Endodermal cell (in vitro differentiated cells): ENCODE data around the gene FBXO30. TPM values are rescaled to one million over a fixed set of nuclear protein-coding genes. Genes with fewer than 3 reads are reported as not detected.

Experiments
- DNase-seq: peaks from one replicate; pipeline ENCODE4 v3.0.0-alpha.2; 2017
- H3K27ac ChIP-seq: 2 replicates; pipeline ENCODE4 v1.5.1; 2013; ENCODE audit warnings: mild to moderate bottlenecking, low read depth, low read length, moderate library complexity
- H3K27me3 ChIP-seq: 2 replicates; pipeline ENCODE4 v1.6.1; 2013; ENCODE audit warnings: mild to moderate bottlenecking, low read length, moderate library complexity; ENCODE audit not compliant: insufficient read depth, control insufficient read depth, poor library complexity, severe bottlenecking
- H3K36me3 ChIP-seq: 2 replicates; pipeline ENCODE4 v1.7.0; 2013; ENCODE audit warnings: mild to moderate bottlenecking, low read length, moderate library complexity; ENCODE audit not compliant: control insufficient read depth, insufficient read depth
- H3K4me1 ChIP-seq: one replicate; pipeline ENCODE4 v1.7.0; 2013; ENCODE audit warnings: low read length; ENCODE audit not compliant: control insufficient read depth, insufficient read depth
- H3K4me3 ChIP-seq: 2 replicates; pipeline ENCODE4 v1.5.1; 2013; ENCODE audit warnings: mild to moderate bottlenecking, low read length, moderate library complexity
- H3K9ac ChIP-seq: 2 replicates; pipeline ENCODE4 v1.6.1; 2013; ENCODE audit warnings: mild to moderate bottlenecking, low read length, moderate library complexity; ENCODE audit not compliant: poor library complexity, severe bottlenecking; ENCODE audit errors: extremely low read depth
- H3K9me3 ChIP-seq: 2 replicates; pipeline ENCODE4 v1.6.1; 2013; ENCODE audit warnings: mild to moderate bottlenecking, low read length, moderate library complexity; ENCODE audit not compliant: control insufficient read depth
- H3K27ac Mint-ChIP-seq: 2 replicates; pipeline ENCODE4 v1.8.0; 2020; ENCODE audit warnings: mixed read lengths
- H3K27me3 Mint-ChIP-seq: 2 replicates; pipeline ENCODE4 v1.8.0; 2021; ENCODE audit warnings: mild to moderate bottlenecking, mixed read lengths; ENCODE audit not compliant: insufficient read depth
- H3K36me3 Mint-ChIP-seq: 2 replicates; pipeline ENCODE4 v1.8.0; 2020; ENCODE audit warnings: low read depth, mixed read lengths
- H3K4me1 Mint-ChIP-seq: 2 replicates; pipeline ENCODE4 v1.8.0; 2020; ENCODE audit warnings: mixed read lengths
- H3K4me3 Mint-ChIP-seq: 2 replicates; pipeline ENCODE4 v1.8.0; 2020; ENCODE audit warnings: mild to moderate bottlenecking, moderate library complexity, mixed read lengths
- H3K9me3 Mint-ChIP-seq: 2 replicates; pipeline ENCODE4 v1.8.0; 2020; ENCODE audit warnings: mild to moderate bottlenecking, mixed read lengths
- WGBS, 2 experiments: methylation state at CpG; one replicate each; pipeline versions ENCODE4 v1.1.5 to v1.1.7; 2013; ENCODE audit warnings: missing lambda C conversion rate in 2 of 2, mixed read lengths in 1 of 2; ENCODE audit not compliant: insufficient coverage in 1 of 2, insufficient read length in 1 of 2; 5-methylcytosine and 5-hydroxymethylcytosine counted together
- total RNA-seq, 2 donors: library from RNA; stranded (reverse); fragmentation: NEBNext Ultra II Directional in 1 of 2; extraction: Animal tissue kit (Norgen Biotek cat#: 25700) in 1 of 2; gene quantifications; 2 replicates in 1 of 2; 3 replicates in 1 of 2; pipeline ENCODE4 v1.2.1, GENCODE V29; 2021
- TF ChIP-seq, protein P1 (sequence below): fragments of 200-600 bp; sonication (generic); conservative IDR thresholded peaks from 2 replicates; pipeline ENCODE4 v1.5.0; 2021; ENCODE audit warnings: antibody characterized with exemption, mild to moderate bottlenecking

The FBXO30 gene
- total RNA-seq, 2 donors from 2014 or later, result 17.8 to 17.9 TPM

- H3K36me3 ChIP-seq, result no peaks in the 10 kb centered on the region
- no peak overlapping the region for H3K27ac ChIP-seq
- H3K27ac Mint-ChIP-seq, result no peak overlapping the region
- H3K27me3 Mint-ChIP-seq, result no peaks in the 10 kb centered on the region
- H3K27me3 ChIP-seq, result no peaks in the 10 kb centered on the region
- 100% methylated on average over 1 of the region's 1 CpG; no CpG with 5 or more reads in 1 of the 2 experiments for WGBS, 2 experiments
- no peak overlapping the region for H3K9ac ChIP-seq
- no peaks in the 10 kb centered on the region for H3K9me3 Mint-ChIP-seq
- H3K4me1 Mint-ChIP-seq, result no peaks in the 10 kb centered on the region
- no peaks in the 10 kb centered on the region for H3K4me1 ChIP-seq
- H3K4me3 Mint-ChIP-seq, result no peak overlapping the region
- TF ChIP-seq, protein P1, sequence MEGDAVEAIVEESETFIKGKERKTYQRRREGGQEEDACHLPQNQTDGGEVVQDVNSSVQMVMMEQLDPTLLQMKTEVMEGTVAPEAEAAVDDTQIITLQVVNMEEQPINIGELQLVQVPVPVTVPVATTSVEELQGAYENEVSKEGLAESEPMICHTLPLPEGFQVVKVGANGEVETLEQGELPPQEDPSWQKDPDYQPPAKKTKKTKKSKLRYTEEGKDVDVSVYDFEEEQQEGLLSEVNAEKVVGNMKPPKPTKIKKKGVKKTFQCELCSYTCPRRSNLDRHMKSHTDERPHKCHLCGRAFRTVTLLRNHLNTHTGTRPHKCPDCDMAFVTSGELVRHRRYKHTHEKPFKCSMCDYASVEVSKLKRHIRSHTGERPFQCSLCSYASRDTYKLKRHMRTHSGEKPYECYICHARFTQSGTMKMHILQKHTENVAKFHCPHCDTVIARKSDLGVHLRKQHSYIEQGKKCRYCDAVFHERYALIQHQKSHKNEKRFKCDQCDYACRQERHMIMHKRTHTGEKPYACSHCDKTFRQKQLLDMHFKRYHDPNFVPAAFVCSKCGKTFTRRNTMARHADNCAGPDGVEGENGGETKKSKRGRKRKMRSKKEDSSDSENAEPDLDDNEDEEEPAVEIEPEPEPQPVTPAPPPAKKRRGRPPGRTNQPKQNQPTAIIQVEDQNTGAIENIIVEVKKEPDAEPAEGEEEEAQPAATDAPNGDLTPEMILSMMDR, result no peak
- H3K9me3 ChIP-seq, result no peaks in the 10 kb centered on the region
- DNase-seq, result no peak
- H3K4me3 ChIP-seq, result no peak overlapping the region
- no peaks in the 10 kb centered on the region for H3K36me3 Mint-ChIP-seq
Observed at GRCh38 chr6:145756170-145756662, 58.4 kb downstream of the FBXO30 start.

DNA sequence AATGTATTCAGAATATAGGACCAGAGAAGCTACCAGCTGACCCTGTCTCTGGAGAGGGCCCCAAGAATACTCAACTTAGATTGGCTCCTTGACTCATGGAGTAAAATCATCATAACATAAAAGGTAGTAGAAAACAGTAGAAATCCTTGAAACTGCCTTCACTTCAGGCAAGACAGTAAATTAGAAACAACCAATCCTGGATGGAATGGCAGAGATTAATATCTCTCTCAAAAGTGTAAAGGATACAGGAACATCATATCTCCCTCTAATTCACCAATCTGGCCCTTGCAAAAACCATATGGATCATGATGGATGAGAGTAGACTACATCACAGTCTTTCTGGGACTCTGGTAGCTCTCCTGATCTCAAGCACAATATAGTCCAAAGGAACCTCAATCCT, 58.9 kb downstream of the FBXO30 start:
- Histone ChIP-seq H3K9ac (no peak overlapping the region), H3K4me1 (no peaks in the 10 kb centered on the region), H3K36me3 (no peaks in the 10 kb centered on the region), H3K9me3 (no peaks in the 10 kb centered on the region), H3K4me3 (no peak overlapping the region), H3K27me3 (no peaks in the 10 kb centered on the region), H3K27ac (no peak overlapping the region)
- no peaks in the 10 kb centered on the region for H3K9me3 Mint-ChIP-seq
- H3K4me1 Mint-ChIP-seq, result no peaks in the 10 kb centered on the region
- DNase-seq, result no peak
- H3K27ac Mint-ChIP-seq, result no peak overlapping the region
- no peaks in the 10 kb centered on the region for H3K36me3 Mint-ChIP-seq
- no peak overlapping the region for H3K4me3 Mint-ChIP-seq
- TF ChIP-seq, protein P1, result no peak
- no peaks in the 10 kb centered on the region for H3K27me3 Mint-ChIP-seq

- Histone ChIP-seq H3K4me1 (no peaks in the 10 kb centered on the region), H3K36me3 (no peaks in the 10 kb centered on the region), H3K4me3 (no peak overlapping the region), H3K9ac (no peak overlapping the region), H3K27ac (no peak overlapping the region), H3K9me3 (peaks cover 4% of the 10 kb centered on the region), H3K27me3 (no peaks in the 10 kb centered on the region)
- WGBS, 2 experiments, result 97% methylated on average over 2 of the region's 2 CpGs; no CpG with 5 or more reads in 1 of the 2 experiments
- H3K27ac Mint-ChIP-seq, result no peak overlapping the region
- DNase-seq, result no peak
- no peaks in the 10 kb centered on the region for H3K36me3 Mint-ChIP-seq
- TF ChIP-seq, protein P1, result no peak
- no peaks in the 10 kb centered on the region for H3K4me1 Mint-ChIP-seq
- H3K4me3 Mint-ChIP-seq, result no peak overlapping the region
- no peaks in the 10 kb centered on the region for H3K9me3 Mint-ChIP-seq
- no peaks in the 10 kb centered on the region for H3K27me3 Mint-ChIP-seq
Observed at GRCh38 chr6:145752638-145753037, 62.0 kb downstream of the FBXO30 start.
